IPS-18a (cell line): ENCODE measurements around the gene PRKACA.

Experiments used
- H3K27ac ChIP-seq: one replicate; pipeline ENCODE4 v1.5.1; 2013; ENCODE audit warnings: low read length
- H3K27me3 ChIP-seq: one replicate; pipeline ENCODE4 v1.6.1; 2013; ENCODE audit warnings: mild to moderate bottlenecking, low read length; ENCODE audit not compliant: control insufficient read depth, insufficient read depth
- H3K36me3 ChIP-seq: one replicate; pipeline ENCODE4 v1.6.1; 2013; ENCODE audit warnings: low read depth, low read length; ENCODE audit not compliant: control insufficient read depth
- H3K4me1 ChIP-seq: one replicate; pipeline ENCODE4 v1.6.1; 2013; ENCODE audit warnings: low read depth, low read length; ENCODE audit not compliant: control insufficient read depth
- H3K4me3 ChIP-seq: one replicate; pipeline ENCODE4 v1.5.1; 2013; ENCODE audit warnings: low read length
- H3K9ac ChIP-seq: one replicate; pipeline ENCODE4 v1.6.1; 2013; ENCODE audit warnings: mild to moderate bottlenecking, low read length, moderate library complexity
- H3K9me3 ChIP-seq: one replicate; pipeline ENCODE4 v1.6.1; 2013; ENCODE audit warnings: low read depth, low read length; ENCODE audit not compliant: control insufficient read depth

PRKACA gene

GRCh38 chr19:14117668-14118164, at the start of gene PRKACA:
PRKACA (minus strand) TSS chr19:14117762; CDS start chr19:14117547, 215 bp downstream.
- Histone ChIP-seq H3K36me3 (no peaks in the 10 kb centered on the region), H3K27me3 (no peaks in the 10 kb centered on the region), H3K4me1 (peaks cover 14% of the 10 kb centered on the region), H3K9me3 (no peaks in the 10 kb centered on the region), H3K27ac (no peak within 1 kb of the TSS), H3K4me3 (peak within 1 kb of the TSS; percentile 65), H3K9ac (peak within 1 kb of the TSS; percentile 21)

GRCh38 chr19:14166999-14167575, 49.5 kb upstream of the PRKACA start:
- peaks cover 50% of the 10 kb centered on the region for H3K36me3 ChIP-seq
- no peaks in the 10 kb centered on the region for H3K4me1 ChIP-seq
- H3K9me3 ChIP-seq: no peaks in the 10 kb centered on the region
- no peak overlapping the region for H3K27ac ChIP-seq
- no peak overlapping the region for H3K9ac ChIP-seq
- H3K4me3 ChIP-seq: no peak overlapping the region
- H3K27me3 ChIP-seq: no peaks in the 10 kb centered on the region

- H3K27ac ChIP-seq: no peak overlapping the region
- H3K36me3 ChIP-seq: peaks cover 50% of the 10 kb centered on the region
- no peaks in the 10 kb centered on the region for H3K27me3 ChIP-seq
These were observed 48.6 kb upstream of the PRKACA start for GRCh38 chr19:14165990-14166830.

DNA sequence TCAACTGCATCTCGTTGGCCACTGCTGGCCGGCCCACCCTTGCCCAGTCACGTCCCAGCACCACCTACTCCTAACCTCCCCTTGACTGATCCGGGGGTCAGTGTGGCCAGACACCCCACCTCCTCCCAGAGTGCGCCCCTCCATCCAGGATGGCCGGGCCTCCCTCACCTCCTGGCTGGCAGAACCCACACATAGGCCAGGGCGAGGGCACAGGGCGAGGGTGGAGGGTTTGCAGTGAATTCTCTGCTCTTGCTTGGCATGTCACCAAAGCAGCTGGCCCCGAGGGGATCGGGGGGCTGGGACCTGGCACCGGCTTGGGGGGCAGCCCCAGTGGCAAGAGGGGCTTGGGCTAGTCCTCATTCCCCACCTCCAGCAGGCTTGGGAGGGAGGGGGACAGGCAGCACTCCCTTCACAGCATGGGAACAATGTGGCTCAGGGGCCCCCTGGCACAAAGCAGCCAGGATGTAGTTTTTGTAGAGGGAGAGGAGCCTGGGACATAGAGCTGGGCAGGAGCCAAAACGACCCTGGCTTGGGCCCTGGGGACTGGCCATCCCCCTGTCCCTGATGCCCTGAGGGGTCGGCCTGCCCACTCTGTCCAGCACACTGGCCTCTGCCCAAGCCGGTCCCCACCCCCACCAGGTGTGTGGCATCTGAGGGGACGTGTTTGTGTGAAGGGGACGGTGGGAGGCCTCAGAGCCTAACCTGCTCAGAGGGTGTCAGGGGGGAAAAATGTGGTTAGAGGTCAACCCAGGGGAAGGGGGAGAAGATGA, 47.3 kb upstream of the PRKACA start:
- H3K36me3 ChIP-seq: peaks cover 37% of the 10 kb centered on the region
- no peak overlapping the region for H3K9ac ChIP-seq
- no peaks in the 10 kb centered on the region for H3K4me1 ChIP-seq
- H3K4me3 ChIP-seq: no peak overlapping the region
- no peaks in the 10 kb centered on the region for H3K27me3 ChIP-seq
- H3K27ac ChIP-seq: no peak overlapping the region
- H3K9me3 ChIP-seq: no peaks in the 10 kb centered on the region

More at GRCh38 chr19:14165990-14166830, 48.6 kb upstream of the PRKACA start:
- Histone ChIP-seq H3K9ac (no peak overlapping the region), H3K4me3 (no peak overlapping the region), H3K9me3 (no peaks in the 10 kb centered on the region), H3K4me1 (no peaks in the 10 kb centered on the region)

DNA sequence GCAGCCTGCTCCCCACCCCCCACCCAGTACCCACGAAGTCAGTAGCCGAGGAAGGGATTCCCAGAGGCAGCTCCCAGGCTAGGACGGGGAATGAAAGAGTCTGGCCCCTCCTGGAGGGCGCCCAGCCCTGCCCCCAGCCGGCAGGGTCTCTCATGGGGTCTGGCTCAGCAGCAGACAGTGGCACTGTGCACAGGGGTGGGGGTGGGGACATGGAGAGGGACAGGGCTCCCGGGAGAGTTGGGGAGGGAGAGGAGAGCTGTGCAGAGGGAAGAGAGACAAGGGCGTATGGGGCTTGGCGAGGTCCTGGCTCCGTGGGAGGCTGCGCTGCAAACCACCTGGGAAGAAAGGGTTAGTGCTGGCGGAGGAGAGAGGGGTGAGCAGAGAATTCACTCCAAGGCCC, 46.5 kb upstream of the PRKACA start:
- Histone ChIP-seq H3K4me1 (no peaks in the 10 kb centered on the region), H3K4me3 (no peak overlapping the region), H3K27me3 (no peaks in the 10 kb centered on the region), H3K27ac (no peak overlapping the region), H3K36me3 (peaks cover 35% of the 10 kb centered on the region), H3K9ac (no peak overlapping the region), H3K9me3 (no peaks in the 10 kb centered on the region)

DNA sequence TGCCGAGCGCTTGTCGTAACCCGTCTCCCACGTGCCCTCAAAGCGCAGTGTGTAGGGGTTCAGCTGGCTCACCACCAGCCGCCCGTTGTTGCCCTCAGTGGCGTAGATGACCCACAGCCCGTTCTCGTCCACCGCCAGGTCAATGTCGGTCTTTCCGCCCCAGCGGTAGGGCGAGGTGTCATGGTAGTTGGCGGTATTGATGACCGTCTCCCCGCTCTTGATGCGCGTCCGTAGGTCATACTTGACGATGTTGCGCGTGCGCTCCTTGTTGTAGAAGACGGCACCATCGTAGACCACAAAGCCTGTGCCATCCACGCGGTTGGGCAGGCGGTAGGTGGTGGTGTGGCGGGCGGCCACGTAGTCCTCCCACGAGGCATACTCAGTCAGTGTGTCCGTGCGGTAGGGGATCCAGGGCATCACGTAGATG, 45.3 kb upstream of the PRKACA start:
- Histone ChIP-seq H3K27ac (no peak overlapping the region), H3K9me3 (no peaks in the 10 kb centered on the region), H3K27me3 (no peaks in the 10 kb centered on the region), H3K4me1 (no peaks in the 10 kb centered on the region), H3K36me3 (peaks cover 39% of the 10 kb centered on the region), H3K4me3 (no peak overlapping the region), H3K9ac (no peak overlapping the region)

DNA sequence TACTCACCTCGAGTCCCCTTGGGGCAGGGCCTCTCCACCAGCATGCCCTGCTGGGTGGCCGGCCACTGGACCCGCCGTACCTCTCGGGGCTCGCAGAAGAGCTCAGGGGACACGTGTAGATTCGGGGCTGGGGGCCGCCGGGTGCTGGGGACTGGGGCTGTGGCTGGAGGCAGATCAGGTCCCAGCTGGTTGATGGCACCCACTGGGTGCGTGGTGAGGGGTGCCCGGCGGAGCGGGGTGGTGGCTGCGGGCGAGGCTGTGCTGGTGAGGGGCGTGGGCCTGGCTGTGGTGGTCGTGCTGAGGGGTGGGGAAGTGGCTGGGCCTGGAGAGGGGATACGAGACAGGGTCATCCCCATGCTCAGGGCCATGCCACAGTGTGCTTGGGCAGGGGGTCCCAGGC, 43.7 kb upstream of the PRKACA start:
- no peak overlapping the region for H3K4me3 ChIP-seq
- H3K4me1 ChIP-seq: no peaks in the 10 kb centered on the region
- H3K36me3 ChIP-seq: peaks cover 47% of the 10 kb centered on the region
- H3K27me3 ChIP-seq: no peaks in the 10 kb centered on the region
- H3K27ac ChIP-seq: no peak overlapping the region
- no peaks in the 10 kb centered on the region for H3K9me3 ChIP-seq
- H3K9ac ChIP-seq: no peak overlapping the region

GRCh38 chr19:14160017-14160703, 42.6 kb upstream of the PRKACA start:
- Histone ChIP-seq H3K36me3 (peaks cover 57% of the 10 kb centered on the region), H3K9me3 (no peaks in the 10 kb centered on the region), H3K27me3 (no peaks in the 10 kb centered on the region), H3K4me3 (no peak overlapping the region), H3K4me1 (no peaks in the 10 kb centered on the region), H3K9ac (no peak overlapping the region), H3K27ac (no peak overlapping the region)

- Histone ChIP-seq H3K27me3 (no peaks in the 10 kb centered on the region), H3K36me3 (peaks cover 62% of the 10 kb centered on the region)
These were observed 41.5 kb upstream of the PRKACA start for GRCh38 chr19:14159059-14159458.

DNA sequence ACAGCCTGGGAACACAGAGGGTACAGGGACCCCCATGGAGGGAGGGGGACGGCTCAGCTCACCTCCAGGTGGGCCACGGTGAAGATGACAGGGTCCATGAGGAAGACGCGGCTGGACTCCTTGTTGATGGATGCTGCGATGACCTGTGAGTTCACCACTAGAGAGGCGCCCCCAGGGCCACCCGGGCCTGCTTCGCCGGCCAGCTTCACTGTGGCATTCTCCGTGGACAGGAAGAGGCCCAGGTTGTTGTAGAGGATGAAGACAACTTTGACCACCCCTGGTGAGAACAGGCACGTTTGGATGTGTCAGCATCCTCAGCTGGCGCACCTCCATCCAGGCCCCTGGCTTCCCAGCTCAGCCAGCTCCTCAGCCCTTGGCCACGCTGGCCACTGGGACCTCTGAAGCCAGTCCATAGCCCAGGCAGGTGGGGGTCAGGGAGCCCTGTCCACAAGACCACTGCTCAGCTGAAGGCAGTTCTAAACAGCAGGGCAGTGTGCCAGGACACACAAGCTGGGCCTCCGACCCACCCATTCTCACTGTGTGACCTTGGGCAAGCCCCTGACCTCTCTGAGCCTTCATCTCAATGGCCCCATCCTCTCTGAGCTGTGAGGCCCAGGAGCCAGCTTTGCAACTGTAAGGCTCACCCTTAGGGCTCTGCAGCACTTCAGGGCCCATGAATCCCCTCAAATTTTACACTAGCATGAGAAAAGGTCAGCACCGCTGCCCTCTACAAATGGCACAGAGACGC, 40.9 kb upstream of the PRKACA start:
- Histone ChIP-seq H3K9ac (no peak overlapping the region), H3K4me3 (no peak overlapping the region), H3K36me3 (peaks cover 65% of the 10 kb centered on the region)

More at GRCh38 chr19:14159059-14159458, 41.5 kb upstream of the PRKACA start:
- H3K9ac ChIP-seq: no peak overlapping the region
- no peaks in the 10 kb centered on the region for H3K9me3 ChIP-seq
- no peaks in the 10 kb centered on the region for H3K4me1 ChIP-seq
- H3K4me3 ChIP-seq: no peak overlapping the region
- H3K27ac ChIP-seq: no peak overlapping the region

More for the DNA sequence above, 40.9 kb upstream of the PRKACA start:
- no peaks in the 10 kb centered on the region for H3K27me3 ChIP-seq
- H3K4me1 ChIP-seq: no peaks in the 10 kb centered on the region
- H3K9me3 ChIP-seq: no peaks in the 10 kb centered on the region
- H3K27ac ChIP-seq: no peak overlapping the region
